WTC11 (cell line): ENCODE results near the gene ZNRF3. TPM values are rescaled to one million over a fixed set of nuclear protein-coding genes. Genes with fewer than 3 reads are reported as not detected.

Experiments used
- ATAC-seq: fragments of 200-7000 bp; cut with Tn5 transposase; 2 replicates; pipeline ENCODE4 v1.10.0; 2021; ENCODE audit warnings: mild to moderate bottlenecking, moderate library complexity
- CTCF ChIA-PET: fragments of 300-600 bp; sonication (Branson Sonifier 250); formaldehyde crosslinking; loops from one replicate; lab custom pipeline; 2021; ENCODE audit warnings: antibody characterized with exemption; lab: Charles Lee
- POLR2A ChIA-PET: fragments of 350-600 bp; sonication (Branson Sonifier 250); formaldehyde crosslinking; loops from one replicate; lab custom pipeline; 2021; ENCODE audit warnings: antibody characterized with exemption; lab: Charles Lee
- DNase-seq: peaks from one replicate; pipeline ENCODE4 v3.0.0; 2021; ENCODE audit warnings: low spot score
- H3K27ac Mint-ChIP-seq: 2 replicates; pipeline ENCODE4 v1.8.0; 2021; ENCODE audit warnings: mixed read lengths
- H3K27me3 Mint-ChIP-seq: 2 replicates; pipeline ENCODE4 v1.8.0; 2021; ENCODE audit warnings: low read depth, mild to moderate bottlenecking, moderate library complexity, mixed read lengths
- H3K36me3 Mint-ChIP-seq: 2 replicates; pipeline ENCODE4 v1.8.0; 2021; ENCODE audit warnings: mixed read lengths
- H3K4me1 Mint-ChIP-seq: 2 replicates; pipeline ENCODE4 v1.8.0; 2022; ENCODE audit warnings: mixed read lengths
- H3K4me3 Mint-ChIP-seq: 2 replicates; pipeline ENCODE4 v1.8.0; 2021; ENCODE audit warnings: mild to moderate bottlenecking, moderate library complexity, mixed read lengths
- H3K9me3 Mint-ChIP-seq: 2 replicates; pipeline ENCODE4 v1.8.0; 2021; ENCODE audit warnings: mixed read lengths
- FOXP1 ChIP-seq: sonication (generic); formaldehyde crosslinking; IDR thresholded peaks from 2 replicates; pipeline ENCODE4 v1.8.0; 2022; ENCODE audit warnings: missing genetic modification reagents, mild to moderate bottlenecking, moderate library complexity, borderline replicate concordance
- GTF2I ChIP-seq: fragments of 250-450 bp; sonication (Bioruptor Pico); conservative IDR thresholded peaks from 2 replicates; pipeline ENCODE4 v1.4.0; 2021; ENCODE audit warnings: mild to moderate bottlenecking
- JAZF1 ChIP-seq: fragments of 250-450 bp; sonication (Bioruptor Pico); IDR thresholded peaks from 2 replicates; pipeline ENCODE4 v1.9.0; 2021; ENCODE audit warnings: moderate library complexity, mild to moderate bottlenecking, inconsistent platforms
- NFE2L1 ChIP-seq: sonication (generic); formaldehyde crosslinking; IDR thresholded peaks from 2 replicates; pipeline ENCODE4 v1.8.1; 2023; ENCODE audit warnings: missing genetic modification reagents
- NR2C2 ChIP-seq: sonication (generic); formaldehyde crosslinking; IDR thresholded peaks from 2 replicates; pipeline ENCODE4 v1.8.0; 2022; ENCODE audit warnings: mild to moderate bottlenecking, missing genetic modification reagents
- SMAD3 ChIP-seq: sonication (generic); formaldehyde crosslinking; IDR thresholded peaks from 2 replicates; pipeline ENCODE4 v1.8.0; 2022; ENCODE audit warnings: missing genetic modification reagents, mild to moderate bottlenecking, borderline replicate concordance
- SMAD4 ChIP-seq: sonication (generic); formaldehyde crosslinking; IDR thresholded peaks from 2 replicates; pipeline ENCODE4 v1.8.0; 2022; ENCODE audit warnings: mild to moderate bottlenecking, missing genetic modification reagents
- ZNF121 ChIP-seq: sonication (generic); formaldehyde crosslinking; IDR thresholded peaks from 2 replicates; pipeline ENCODE4 v1.8.0; 2023; ENCODE audit warnings: missing genetic modification reagents
- ZNF317 ChIP-seq: sonication (generic); formaldehyde crosslinking; IDR thresholded peaks from 2 replicates; pipeline ENCODE4 v1.8.1; 2023; ENCODE audit warnings: low read depth, mild to moderate bottlenecking, moderate library complexity, missing genetic modification reagents, borderline replicate concordance
- ZNF416 ChIP-seq: fragments of 250-450 bp; sonication (Bioruptor Pico); IDR thresholded peaks from 2 replicates; pipeline ENCODE4 v1.9.0; 2021; ENCODE audit warnings: mild to moderate bottlenecking, inconsistent platforms
- total RNA-seq: library from RNA; stranded (reverse); gene quantifications from 3 replicates; pipeline ENCODE4 v1.2.3, GENCODE V29; 2021
- TF ChIP-seq, protein P1 (sequence below): sonication (generic); formaldehyde crosslinking; conservative IDR thresholded peaks from 2 replicates; pipeline ENCODE4 v1.8.1; 2022; ENCODE audit warnings: mild to moderate bottlenecking, missing genetic modification reagents
- TF ChIP-seq, protein P2 (sequence below): fragments of 250-450 bp; sonication (Bioruptor Pico); IDR thresholded peaks from 2 replicates; pipeline ENCODE4 v1.9.0; 2021; ENCODE audit warnings: mild to moderate bottlenecking, borderline replicate concordance
- TF ChIP-seq, protein P3 (sequence below): sonication (generic); formaldehyde crosslinking; IDR thresholded peaks from 2 replicates; pipeline ENCODE4 v1.8.0; 2022; ENCODE audit warnings: missing genetic modification reagents
- TF ChIP-seq, protein P4 (sequence below): sonication (generic); formaldehyde crosslinking; IDR thresholded peaks from 2 replicates; pipeline ENCODE4 v1.8.1; 2023; ENCODE audit warnings: mild to moderate bottlenecking, missing genetic modification reagents
- TF ChIP-seq, protein P5 (sequence below): sonication (generic); formaldehyde crosslinking; IDR thresholded peaks from 2 replicates; pipeline ENCODE4 v1.8.0; 2022; ENCODE audit warnings: mild to moderate bottlenecking, missing genetic modification reagents
- TF ChIP-seq, protein P6 (sequence below): sonication (generic); formaldehyde crosslinking; IDR thresholded peaks from 2 replicates; pipeline ENCODE4 v1.8.1; 2023; ENCODE audit warnings: mild to moderate bottlenecking, missing genetic modification reagents

The ZNRF3 gene
- total RNA-seq, 1 experiment from 2014 or later, result 25.4 TPM

DNA sequence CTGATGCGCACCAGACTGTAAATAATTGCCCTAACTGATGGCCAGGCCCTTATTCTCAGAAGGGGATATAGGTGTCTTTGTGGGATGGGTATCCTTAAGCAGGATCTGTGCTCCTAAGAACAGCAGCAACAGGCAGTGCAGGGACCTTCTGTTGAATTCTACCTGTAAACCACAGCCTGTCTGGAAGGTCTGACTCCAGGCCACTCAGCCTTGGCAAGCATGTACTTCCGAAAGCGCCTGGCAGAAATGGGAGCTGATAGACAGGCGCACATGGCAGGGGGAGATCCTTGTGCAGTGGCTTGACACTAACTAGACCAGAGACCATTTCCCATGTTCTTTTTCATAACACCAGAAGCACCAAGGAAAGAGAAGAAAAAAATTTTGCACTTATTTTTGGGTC lies 119.2 kb downstream of the ZNRF3 start (continued):
- TF ChIP-seq, protein P1, sequence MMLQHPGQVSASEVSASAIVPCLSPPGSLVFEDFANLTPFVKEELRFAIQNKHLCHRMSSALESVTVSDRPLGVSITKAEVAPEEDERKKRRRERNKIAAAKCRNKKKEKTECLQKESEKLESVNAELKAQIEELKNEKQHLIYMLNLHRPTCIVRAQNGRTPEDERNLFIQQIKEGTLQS (CRISPR knock-in tag), result no peak
- TF ChIP-seq JAZF1 (CRISPR knock-in tag) (no peak), SMAD3 (CRISPR knock-in tag) (no peak), NFE2L1 (CRISPR knock-in tag) (no peak), NR2C2 (CRISPR knock-in tag) (no peak), FOXP1 (CRISPR knock-in tag) (no peak), GTF2I (CRISPR knock-in tag) (no peak), ZNF416 (no peak), SMAD4 (no peak)
- TF ChIP-seq, protein P2, sequence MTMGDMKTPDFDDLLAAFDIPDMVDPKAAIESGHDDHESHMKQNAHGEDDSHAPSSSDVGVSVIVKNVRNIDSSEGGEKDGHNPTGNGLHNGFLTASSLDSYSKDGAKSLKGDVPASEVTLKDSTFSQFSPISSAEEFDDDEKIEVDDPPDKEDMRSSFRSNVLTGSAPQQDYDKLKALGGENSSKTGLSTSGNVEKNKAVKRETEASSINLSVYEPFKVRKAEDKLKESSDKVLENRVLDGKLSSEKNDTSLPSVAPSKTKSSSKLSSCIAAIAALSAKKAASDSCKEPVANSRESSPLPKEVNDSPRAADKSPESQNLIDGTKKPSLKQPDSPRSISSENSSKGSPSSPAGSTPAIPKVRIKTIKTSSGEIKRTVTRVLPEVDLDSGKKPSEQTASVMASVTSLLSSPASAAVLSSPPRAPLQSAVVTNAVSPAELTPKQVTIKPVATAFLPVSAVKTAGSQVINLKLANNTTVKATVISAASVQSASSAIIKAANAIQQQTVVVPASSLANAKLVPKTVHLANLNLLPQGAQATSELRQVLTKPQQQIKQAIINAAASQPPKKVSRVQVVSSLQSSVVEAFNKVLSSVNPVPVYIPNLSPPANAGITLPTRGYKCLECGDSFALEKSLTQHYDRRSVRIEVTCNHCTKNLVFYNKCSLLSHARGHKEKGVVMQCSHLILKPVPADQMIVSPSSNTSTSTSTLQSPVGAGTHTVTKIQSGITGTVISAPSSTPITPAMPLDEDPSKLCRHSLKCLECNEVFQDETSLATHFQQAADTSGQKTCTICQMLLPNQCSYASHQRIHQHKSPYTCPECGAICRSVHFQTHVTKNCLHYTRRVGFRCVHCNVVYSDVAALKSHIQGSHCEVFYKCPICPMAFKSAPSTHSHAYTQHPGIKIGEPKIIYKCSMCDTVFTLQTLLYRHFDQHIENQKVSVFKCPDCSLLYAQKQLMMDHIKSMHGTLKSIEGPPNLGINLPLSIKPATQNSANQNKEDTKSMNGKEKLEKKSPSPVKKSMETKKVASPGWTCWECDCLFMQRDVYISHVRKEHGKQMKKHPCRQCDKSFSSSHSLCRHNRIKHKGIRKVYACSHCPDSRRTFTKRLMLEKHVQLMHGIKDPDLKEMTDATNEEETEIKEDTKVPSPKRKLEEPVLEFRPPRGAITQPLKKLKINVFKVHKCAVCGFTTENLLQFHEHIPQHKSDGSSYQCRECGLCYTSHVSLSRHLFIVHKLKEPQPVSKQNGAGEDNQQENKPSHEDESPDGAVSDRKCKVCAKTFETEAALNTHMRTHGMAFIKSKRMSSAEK (CRISPR knock-in tag), result no peak
- TF ChIP-seq, protein P3, sequence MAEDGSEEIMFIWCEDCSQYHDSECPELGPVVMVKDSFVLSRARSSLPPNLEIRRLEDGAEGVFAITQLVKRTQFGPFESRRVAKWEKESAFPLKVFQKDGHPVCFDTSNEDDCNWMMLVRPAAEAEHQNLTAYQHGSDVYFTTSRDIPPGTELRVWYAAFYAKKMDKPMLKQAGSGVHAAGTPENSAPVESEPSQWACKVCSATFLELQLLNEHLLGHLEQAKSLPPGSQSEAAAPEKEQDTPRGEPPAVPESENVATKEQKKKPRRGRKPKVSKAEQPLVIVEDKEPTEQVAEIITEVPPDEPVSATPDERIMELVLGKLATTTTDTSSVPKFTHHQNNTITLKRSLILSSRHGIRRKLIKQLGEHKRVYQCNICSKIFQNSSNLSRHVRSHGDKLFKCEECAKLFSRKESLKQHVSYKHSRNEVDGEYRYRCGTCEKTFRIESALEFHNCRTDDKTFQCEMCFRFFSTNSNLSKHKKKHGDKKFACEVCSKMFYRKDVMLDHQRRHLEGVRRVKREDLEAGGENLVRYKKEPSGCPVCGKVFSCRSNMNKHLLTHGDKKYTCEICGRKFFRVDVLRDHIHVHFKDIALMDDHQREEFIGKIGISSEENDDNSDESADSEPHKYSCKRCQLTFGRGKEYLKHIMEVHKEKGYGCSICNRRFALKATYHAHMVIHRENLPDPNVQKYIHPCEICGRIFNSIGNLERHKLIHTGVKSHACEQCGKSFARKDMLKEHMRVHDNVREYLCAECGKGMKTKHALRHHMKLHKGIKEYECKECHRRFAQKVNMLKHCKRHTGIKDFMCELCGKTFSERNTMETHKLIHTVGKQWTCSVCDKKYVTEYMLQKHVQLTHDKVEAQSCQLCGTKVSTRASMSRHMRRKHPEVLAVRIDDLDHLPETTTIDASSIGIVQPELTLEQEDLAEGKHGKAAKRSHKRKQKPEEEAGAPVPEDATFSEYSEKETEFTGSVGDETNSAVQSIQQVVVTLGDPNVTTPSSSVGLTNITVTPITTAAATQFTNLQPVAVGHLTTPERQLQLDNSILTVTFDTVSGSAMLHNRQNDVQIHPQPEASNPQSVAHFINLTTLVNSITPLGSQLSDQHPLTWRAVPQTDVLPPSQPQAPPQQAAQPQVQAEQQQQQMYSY (CRISPR knock-in tag), result no peak
- TF ChIP-seq, protein P4, sequence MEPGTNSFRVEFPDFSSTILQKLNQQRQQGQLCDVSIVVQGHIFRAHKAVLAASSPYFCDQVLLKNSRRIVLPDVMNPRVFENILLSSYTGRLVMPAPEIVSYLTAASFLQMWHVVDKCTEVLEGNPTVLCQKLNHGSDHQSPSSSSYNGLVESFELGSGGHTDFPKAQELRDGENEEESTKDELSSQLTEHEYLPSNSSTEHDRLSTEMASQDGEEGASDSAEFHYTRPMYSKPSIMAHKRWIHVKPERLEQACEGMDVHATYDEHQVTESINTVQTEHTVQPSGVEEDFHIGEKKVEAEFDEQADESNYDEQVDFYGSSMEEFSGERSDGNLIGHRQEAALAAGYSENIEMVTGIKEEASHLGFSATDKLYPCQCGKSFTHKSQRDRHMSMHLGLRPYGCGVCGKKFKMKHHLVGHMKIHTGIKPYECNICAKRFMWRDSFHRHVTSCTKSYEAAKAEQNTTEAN (CRISPR knock-in tag), result no peak

DNA sequence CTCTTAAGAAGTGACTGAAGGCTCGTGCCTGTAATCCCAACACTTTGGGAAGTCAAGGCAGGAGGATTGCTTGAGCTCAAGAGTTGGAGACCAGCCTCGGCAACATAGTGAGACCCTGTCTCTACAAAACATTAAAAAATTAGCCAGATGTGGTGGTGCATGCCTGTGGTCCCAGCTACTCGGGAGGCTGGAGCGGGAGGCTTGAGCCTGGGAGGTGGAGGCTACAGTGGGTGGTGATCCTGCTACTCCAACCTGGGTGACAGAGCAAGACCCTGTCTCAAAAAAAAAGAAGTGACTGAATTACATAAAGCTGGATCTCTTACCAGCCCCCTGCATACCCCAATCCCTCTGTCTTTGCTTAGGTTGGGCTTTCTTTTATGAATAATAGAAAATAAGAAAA lies 120.2 kb downstream of the ZNRF3 start:
- no peak overlapping the region for H3K4me3 Mint-ChIP-seq
- POLR2A ChIA-PET, result interaction anchor here (0.5 to 0.7 kb wide), 2 partner anchors 9 to 229 kb away, joined by 3 to 9 read pairs; no protein-coding TSS in a partner anchor
- TF ChIP-seq, protein P5, sequence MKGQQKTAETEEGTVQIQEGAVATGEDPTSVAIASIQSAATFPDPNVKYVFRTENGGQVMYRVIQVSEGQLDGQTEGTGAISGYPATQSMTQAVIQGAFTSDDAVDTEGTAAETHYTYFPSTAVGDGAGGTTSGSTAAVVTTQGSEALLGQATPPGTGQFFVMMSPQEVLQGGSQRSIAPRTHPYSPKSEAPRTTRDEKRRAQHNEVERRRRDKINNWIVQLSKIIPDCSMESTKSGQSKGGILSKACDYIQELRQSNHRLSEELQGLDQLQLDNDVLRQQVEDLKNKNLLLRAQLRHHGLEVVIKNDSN (CRISPR knock-in tag), result no peak
- TF ChIP-seq ZNF121 (CRISPR knock-in tag) (peak; percentile 54; the same call in 1 of the 2 replicates), ZNF317 (no peak)
- TF ChIP-seq, protein P6, sequence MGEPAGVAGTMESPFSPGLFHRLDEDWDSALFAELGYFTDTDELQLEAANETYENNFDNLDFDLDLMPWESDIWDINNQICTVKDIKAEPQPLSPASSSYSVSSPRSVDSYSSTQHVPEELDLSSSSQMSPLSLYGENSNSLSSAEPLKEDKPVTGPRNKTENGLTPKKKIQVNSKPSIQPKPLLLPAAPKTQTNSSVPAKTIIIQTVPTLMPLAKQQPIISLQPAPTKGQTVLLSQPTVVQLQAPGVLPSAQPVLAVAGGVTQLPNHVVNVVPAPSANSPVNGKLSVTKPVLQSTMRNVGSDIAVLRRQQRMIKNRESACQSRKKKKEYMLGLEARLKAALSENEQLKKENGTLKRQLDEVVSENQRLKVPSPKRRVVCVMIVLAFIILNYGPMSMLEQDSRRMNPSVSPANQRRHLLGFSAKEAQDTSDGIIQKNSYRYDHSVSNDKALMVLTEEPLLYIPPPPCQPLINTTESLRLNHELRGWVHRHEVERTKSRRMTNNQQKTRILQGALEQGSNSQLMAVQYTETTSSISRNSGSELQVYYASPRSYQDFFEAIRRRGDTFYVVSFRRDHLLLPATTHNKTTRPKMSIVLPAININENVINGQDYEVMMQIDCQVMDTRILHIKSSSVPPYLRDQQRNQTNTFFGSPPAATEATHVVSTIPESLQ (CRISPR knock-in tag), result no peak
- TF ChIP-seq, all 79 proteins: peak for 1
- Mint-ChIP-seq H3K27me3 (no peaks in the 10 kb centered on the region), H3K27ac (peak overlapping the region; percentile 97), H3K9me3 (0 out of 2 replicates have a peak, but pooled peaks cover 5% of the 10 kb centered on the region), H3K36me3 (peaks cover 2% of the 10 kb centered on the region), H3K4me1 (peaks cover 84% of the 10 kb centered on the region)
- CTCF ChIA-PET, result interaction anchor here (1.7 kb wide), 1 partner anchor 37 kb away, joined by 7 read pairs; no protein-coding TSS in a partner anchor
- DNase-seq (no peak), ATAC-seq (no peak)
